Parathyroid adenoma (tissue), 2 donors: ENCODE results near the gene NPAS3.

Experiments used
- H2AFZ ChIP-seq: fragments of 300-600 bp; sonication (generic); one replicate; pipeline ENCODE4 v1.7.0; 2017; ENCODE audit warnings: antibody characterized with exemption, mild to moderate bottlenecking
- H3K27ac ChIP-seq: fragments of 300-600 bp; sonication (generic); one replicate; pipeline ENCODE4 v1.7.0; 2017
- H3K27me3 ChIP-seq: fragments of 300-600 bp; sonication (generic); one replicate; pipeline ENCODE4 v1.7.0; 2017; ENCODE audit warnings: low read length; ENCODE audit not compliant: control insufficient read depth, insufficient read depth
- H3K36me3 ChIP-seq: fragments of 300-600 bp; sonication (generic); one replicate; pipeline ENCODE4 v1.7.0; 2017; ENCODE audit warnings: low read length; ENCODE audit not compliant: control insufficient read depth, insufficient read depth
- H3K4me1 ChIP-seq: fragments of 300-600 bp; sonication (generic); one replicate; pipeline ENCODE4 v1.7.0; 2017; ENCODE audit warnings: control low read depth
- H3K4me2 ChIP-seq: fragments of 300-600 bp; sonication (generic); one replicate; pipeline ENCODE4 v1.7.0; 2017; ENCODE audit warnings: low read length
- H3K4me3 ChIP-seq: fragments of 300-600 bp; sonication (generic); one replicate; pipeline ENCODE4 v1.7.0; 2017; ENCODE audit warnings: low read depth, low read length
- H3K79me2 ChIP-seq: fragments of 300-600 bp; sonication (generic); one replicate; pipeline ENCODE4 v1.7.0; 2017; ENCODE audit warnings: control low read depth
- H3K9ac ChIP-seq: fragments of 300-600 bp; sonication (generic); one replicate; pipeline ENCODE4 v1.7.0; 2017; ENCODE audit warnings: mild to moderate bottlenecking
- H3K9me3 ChIP-seq: fragments of 300-600 bp; sonication (generic); one replicate; pipeline ENCODE4 v1.7.0; 2017; ENCODE audit warnings: low read length; ENCODE audit not compliant: control insufficient read depth
- CTCF ChIP-seq: fragments of 300-600 bp; sonication (generic); IDR thresholded peaks from one replicate; pipeline ENCODE4 v1.7.0; 2017; ENCODE audit warnings: antibody characterized with exemption, mild to moderate bottlenecking
- donor health status: primary hyperparathyroidism.

NPAS3 gene

GRCh38 chr14:33451211-33451610 is 512.5 kb downstream of the NPAS3 start:
- TF ChIP-seq CTCF = no peak
- Histone ChIP-seq H2AFZ (no peak overlapping the region), H3K9ac (no peak overlapping the region), H3K79me2 (no peaks in the 10 kb centered on the region), H3K4me3 (no peak overlapping the region), H3K27me3 (no peaks in the 10 kb centered on the region), H3K36me3 (no peaks in the 10 kb centered on the region), H3K9me3 (no peaks in the 10 kb centered on the region), H3K4me2 (no peak overlapping the region), H3K27ac (no peak overlapping the region), H3K4me1 (no peaks in the 10 kb centered on the region)

GRCh38 chr14:33452995-33453394 is 514.3 kb downstream of the NPAS3 start:
- Histone ChIP-seq H2AFZ (no peak overlapping the region), H3K27ac (no peak overlapping the region), H3K79me2 (no peaks in the 10 kb centered on the region), H3K4me3 (no peak overlapping the region), H3K27me3 (no peaks in the 10 kb centered on the region), H3K4me1 (no peaks in the 10 kb centered on the region), H3K36me3 (no peaks in the 10 kb centered on the region), H3K9ac (no peak overlapping the region), H3K4me2 (no peak overlapping the region), H3K9me3 (no peaks in the 10 kb centered on the region)
- no peak for TF ChIP-seq CTCF

DNA sequence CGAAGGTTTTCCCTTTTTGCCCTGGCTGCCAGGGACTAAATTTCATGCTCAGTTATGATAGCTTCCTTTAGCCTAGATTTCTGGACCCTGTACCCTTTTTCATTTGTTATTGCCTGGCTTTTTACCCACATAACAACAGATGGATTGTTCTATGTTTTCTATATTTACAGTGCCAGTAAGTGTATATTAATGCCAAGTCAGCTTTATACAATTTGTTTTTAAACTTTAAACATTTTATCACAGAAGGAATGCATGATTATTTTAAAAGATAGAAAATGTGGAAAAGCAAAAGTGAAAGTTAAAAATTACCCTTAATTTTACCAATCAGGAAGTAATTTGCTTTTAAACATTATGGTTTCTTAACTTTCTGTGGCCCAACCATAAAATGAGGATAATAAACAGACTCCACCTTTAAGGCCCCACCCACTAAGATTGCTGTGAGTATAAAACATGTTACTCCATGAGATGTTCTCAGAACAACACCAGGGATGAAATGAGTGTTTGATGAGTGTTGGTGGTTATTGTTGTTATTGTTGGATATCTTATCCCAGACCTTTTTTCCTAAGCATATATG is 515.4 kb downstream of the NPAS3 start:
- Histone ChIP-seq H2AFZ (no peak overlapping the region), H3K9me3 (no peaks in the 10 kb centered on the region), H3K4me3 (no peak overlapping the region), H3K79me2 (no peaks in the 10 kb centered on the region), H3K4me2 (no peak overlapping the region), H3K27ac (no peak overlapping the region), H3K27me3 (no peaks in the 10 kb centered on the region), H3K9ac (no peak overlapping the region), H3K36me3 (no peaks in the 10 kb centered on the region), H3K4me1 (no peaks in the 10 kb centered on the region)
- no peak for TF ChIP-seq CTCF

GRCh38 chr14:33454707-33455106 is 516.0 kb downstream of the NPAS3 start:
- H3K27me3 ChIP-seq = no peaks in the 10 kb centered on the region
- no peaks in the 10 kb centered on the region for H3K4me1 ChIP-seq
- H3K27ac ChIP-seq = no peak overlapping the region
- H3K4me2 ChIP-seq = no peak overlapping the region
- H3K4me3 ChIP-seq = no peak overlapping the region
- no peak for TF ChIP-seq CTCF
- H3K9ac ChIP-seq = no peak overlapping the region
- no peaks in the 10 kb centered on the region for H3K36me3 ChIP-seq
- H3K9me3 ChIP-seq = no peaks in the 10 kb centered on the region
- no peaks in the 10 kb centered on the region for H3K79me2 ChIP-seq
- H2AFZ ChIP-seq = no peak overlapping the region

DNA sequence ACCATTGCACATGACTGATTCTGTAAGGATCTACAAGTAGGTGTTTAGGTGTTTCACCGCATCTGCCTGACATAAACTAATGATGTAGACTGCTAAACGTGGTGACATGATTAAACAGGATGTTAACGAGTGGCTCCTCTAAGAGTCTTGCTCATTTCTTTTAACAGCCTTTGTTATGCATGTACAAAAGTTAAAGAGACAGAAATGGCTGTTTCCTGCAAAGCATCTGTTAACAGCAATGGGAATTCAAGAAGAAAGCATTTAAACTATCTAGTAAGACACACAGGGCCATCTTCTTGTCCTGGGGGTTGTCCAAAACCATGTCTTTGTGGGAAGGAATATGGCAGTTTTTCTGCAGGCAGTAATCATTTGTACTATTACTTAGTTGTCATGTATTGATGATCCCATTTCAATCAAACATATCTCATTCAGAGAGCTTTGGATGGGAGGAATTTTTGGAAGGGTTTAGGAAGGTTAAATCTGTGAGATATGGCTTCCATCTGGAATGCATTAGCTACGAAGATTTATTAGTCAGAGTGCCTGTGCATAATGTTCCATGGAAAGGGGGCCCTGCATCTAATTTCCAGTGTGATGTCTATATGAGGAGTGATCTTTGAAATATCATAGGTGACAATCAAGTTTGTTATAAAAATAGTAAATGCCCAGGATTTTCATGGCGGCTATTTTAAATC is 517.1 kb downstream of the NPAS3 start:
- H3K79me2 ChIP-seq = no peaks in the 10 kb centered on the region
- no peak overlapping the region for H3K4me3 ChIP-seq
- H3K9me3 ChIP-seq = no peaks in the 10 kb centered on the region
- no peak overlapping the region for H3K27ac ChIP-seq
- H2AFZ ChIP-seq = no peak overlapping the region
- no peaks in the 10 kb centered on the region for H3K4me1 ChIP-seq
- no peaks in the 10 kb centered on the region for H3K27me3 ChIP-seq
- H3K4me2 ChIP-seq = no peak overlapping the region
- no peaks in the 10 kb centered on the region for H3K36me3 ChIP-seq
- no peak for TF ChIP-seq CTCF
- no peak overlapping the region for H3K9ac ChIP-seq
